Subcutaneous adipose tissue (tissue), 4 donors: ENCODE results near the gene VEPH1. TPM values are rescaled to one million over a fixed set of nuclear protein-coding genes. Genes with fewer than 3 reads are reported as not detected.

Experiments
- total RNA-seq, 4 donors: library from RNA; depleted of rRNA; stranded (reverse); fragments of >200 nt; gene quantifications; one replicate each; pipeline ENCODE4 v1.1.0, GENCODE V29; 2016
- TF ChIP-seq, protein P1 (sequence below): fragments of 450-650 bp; IDR thresholded peaks from one replicate; pipeline ENCODE4 v1.5.1; 2016; ENCODE audit warnings: low read depth, mild to moderate bottlenecking, control low read depth, antibody characterized with exemption, moderate library complexity

VEPH1 gene
- total RNA-seq, 4 donors from 2014 or later, result 0.44 to 11.9 (median 3.1) TPM

DNA sequence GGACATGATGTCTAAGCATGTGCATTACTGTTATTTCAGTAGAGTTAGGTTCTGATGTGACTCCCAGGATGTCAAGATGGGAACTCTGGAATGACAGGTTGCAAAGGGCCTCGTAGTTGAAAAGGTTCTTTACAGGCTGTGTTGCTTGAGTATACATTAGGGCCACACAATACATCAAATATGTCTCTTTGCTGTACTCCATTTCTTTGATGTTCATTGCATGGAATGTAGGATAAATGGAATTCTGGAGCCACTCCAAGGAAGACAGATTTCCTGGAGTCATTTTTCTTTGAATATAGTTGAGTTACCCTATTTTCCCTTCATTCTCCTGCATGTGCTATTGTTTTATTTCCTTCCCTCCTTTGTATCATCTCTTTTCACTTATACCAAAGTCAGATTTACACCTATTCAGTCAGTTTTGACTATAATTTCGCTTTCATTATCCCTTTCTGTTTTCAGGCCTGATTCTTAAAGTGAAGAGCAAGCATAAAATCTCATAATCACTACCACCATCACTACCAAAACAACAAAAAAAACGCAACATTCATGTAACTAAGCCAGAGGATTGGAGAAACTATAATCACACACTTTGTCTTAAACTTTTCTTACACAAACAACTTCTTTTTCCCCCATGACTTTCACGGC lies 127.8 kb downstream of the VEPH1 start:
- TF ChIP-seq, protein P1, sequence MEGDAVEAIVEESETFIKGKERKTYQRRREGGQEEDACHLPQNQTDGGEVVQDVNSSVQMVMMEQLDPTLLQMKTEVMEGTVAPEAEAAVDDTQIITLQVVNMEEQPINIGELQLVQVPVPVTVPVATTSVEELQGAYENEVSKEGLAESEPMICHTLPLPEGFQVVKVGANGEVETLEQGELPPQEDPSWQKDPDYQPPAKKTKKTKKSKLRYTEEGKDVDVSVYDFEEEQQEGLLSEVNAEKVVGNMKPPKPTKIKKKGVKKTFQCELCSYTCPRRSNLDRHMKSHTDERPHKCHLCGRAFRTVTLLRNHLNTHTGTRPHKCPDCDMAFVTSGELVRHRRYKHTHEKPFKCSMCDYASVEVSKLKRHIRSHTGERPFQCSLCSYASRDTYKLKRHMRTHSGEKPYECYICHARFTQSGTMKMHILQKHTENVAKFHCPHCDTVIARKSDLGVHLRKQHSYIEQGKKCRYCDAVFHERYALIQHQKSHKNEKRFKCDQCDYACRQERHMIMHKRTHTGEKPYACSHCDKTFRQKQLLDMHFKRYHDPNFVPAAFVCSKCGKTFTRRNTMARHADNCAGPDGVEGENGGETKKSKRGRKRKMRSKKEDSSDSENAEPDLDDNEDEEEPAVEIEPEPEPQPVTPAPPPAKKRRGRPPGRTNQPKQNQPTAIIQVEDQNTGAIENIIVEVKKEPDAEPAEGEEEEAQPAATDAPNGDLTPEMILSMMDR, result no peak

DNA sequence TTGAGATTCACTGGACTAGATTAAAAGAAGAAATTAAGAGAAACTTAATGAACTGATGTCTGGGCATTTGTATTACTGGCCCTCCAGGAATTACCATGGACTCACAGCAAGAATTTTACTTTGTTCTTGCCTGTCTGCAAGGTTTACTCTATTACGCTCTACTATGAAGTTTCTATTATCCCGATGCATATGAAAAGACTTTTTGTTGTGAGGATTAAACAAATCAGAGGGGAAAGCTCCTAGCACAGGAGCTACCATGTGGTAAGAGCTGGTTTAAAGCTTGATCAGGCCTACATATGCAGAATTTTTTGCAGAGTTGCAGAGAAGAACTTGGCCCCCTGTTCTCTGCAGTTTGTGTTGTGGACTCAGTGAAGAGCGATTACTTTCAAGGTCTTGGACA lies 128.3 kb downstream of the VEPH1 start:
- TF ChIP-seq, protein P1, result no peak

DNA sequence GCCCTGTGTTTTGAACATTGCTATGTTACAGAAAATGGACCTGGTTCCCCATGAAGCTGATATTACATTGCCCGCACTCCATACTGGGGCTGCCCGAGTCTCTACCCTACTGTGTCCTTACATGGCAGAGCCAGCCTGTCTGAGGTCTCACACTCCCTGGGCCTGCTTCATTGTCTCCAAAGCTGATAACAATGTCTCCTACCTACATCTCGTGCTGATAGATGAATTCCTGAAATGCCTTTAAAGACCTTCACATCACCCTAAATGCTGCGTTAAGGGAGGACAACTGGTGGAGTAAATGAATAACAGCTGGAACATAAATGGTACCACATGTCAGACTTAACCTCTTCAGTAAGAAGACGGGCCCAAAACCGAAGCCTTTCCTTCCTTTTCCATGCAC lies 129.4 kb downstream of the VEPH1 start:
- TF ChIP-seq, protein P1, result no peak

DNA sequence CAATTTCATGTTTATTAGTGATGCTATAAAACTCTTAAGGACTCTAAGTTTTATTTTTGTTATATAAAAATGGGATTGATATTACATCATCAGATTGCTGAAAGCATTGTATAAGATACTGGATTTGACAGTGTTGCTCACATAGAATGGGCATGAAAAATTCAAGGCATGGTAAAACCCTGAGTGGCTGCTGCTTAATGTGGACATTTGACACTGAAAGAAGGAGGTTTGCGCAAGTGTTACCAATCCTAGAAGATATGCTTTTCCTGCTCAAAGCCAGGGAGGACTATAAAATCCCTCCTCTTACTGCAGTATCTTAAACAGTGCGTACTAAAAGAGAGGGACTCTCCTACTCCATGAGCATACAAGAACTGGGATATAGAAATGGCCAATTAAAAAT lies 132.3 kb downstream of the VEPH1 start:
- TF ChIP-seq, protein P1, result no peak

DNA sequence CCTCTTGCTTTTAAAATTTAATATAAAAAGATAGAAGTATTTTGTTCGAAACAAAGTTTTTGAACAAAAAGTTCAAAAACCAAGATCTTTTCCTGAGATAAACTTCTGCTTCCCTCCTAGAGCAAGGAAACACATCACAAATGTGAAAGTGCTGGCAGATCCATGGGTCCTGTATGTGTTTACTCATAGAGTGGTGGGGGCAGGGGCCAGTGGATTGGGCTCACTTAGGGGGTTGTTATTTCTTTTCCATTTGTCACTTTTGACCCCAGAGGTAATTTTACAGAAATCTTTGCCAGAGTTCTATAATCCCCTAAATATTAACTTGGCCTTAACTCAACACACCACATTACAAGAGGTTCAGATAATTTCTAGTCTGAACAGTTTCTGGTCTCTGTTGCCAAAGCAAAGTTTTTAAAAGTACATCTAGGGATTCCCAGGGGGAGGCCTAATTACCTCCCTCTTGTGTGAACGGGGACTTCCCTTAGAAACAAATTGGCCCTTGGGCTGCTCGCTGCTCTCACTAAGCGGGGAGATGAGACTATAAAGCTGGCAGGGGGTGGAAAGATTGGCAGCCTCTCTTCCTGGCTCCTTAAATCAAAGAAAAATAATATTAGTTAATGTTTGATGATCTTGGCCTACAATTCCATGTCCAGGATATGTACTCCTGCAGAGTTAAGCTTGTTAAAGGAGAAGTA lies 133.3 kb downstream of the VEPH1 start:
- TF ChIP-seq, protein P1, result no peak

DNA sequence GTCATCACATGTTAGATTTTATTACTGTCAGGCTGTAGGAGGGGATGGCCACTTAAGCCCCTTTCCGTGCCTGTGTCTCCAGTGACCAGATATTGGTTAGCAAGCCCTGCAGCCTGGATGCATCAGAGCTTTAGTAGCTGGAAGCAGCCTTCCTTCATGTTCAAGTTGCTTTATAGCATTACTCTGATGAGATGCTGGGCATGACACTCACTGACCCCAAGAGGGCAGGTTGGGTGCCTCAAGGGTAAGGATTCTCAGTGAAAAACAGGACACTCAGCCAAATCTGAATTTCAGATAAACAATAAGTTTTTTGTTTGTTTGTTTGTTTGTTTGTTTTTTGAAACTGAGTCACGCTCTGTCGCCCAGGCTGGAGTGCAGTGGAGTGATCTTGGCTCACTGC lies 135.0 kb downstream of the VEPH1 start:
- TF ChIP-seq, protein P1, result no peak

DNA sequence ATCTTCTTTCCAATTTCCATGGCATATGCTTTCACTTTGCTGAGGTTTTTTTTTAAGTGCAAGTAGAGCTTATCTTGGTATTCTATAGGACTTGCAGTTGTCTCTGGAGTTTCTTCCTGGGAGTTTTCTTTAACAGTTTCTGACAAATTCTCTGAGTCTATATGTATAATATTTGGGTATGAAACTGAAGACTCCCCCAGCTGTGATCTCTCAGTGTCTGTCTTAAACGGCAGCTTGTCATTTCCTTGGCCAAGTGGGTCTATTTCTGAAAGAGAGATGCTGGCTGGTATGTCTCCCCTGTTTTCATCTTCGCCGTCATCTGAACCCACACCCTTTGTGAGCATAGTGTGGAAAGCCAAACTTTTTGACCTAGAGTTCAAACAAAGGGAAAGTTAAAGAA lies 139.8 kb downstream of the VEPH1 start:
- TF ChIP-seq, protein P1, result no peak
